ENCODE measurements around the gene RIC3. TPM values are rescaled to one million over a fixed set of nuclear protein-coding genes. Genes with fewer than 3 reads are reported as not detected.

RIC3 gene
- total RNA-seq, 6 donors from 2014 or later: 8.2 to 44.0 (median 12.2) TPM

DNA sequence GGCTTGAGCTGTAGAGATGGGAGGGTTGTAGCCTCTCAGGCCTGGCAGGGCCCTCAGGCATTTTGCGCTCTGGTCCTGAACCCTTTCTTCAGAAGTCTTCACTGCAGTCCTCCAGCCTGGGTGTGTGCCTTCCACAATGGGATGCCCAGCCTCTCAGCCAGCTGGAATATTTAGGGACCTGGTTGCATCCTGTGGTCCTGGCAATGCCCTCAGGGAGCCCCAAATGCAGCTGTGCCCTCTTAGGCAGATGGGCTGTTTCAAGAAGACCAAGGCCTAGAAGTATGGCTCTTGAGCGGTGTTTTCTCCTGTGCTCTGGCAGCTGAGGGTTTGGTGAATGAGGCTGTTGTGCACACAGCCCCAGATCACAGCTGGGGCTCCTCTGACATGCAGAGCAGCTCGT lies 81.1 kb downstream of the RIC3 start:
- 75% methylated on average over 3 of the region's 3 CpGs; no CpG with 5 or more reads in 1 of the 2 donors for WGBS, 2 donors
- Histone ChIP-seq H3K4me1 (peaks cover 0 to 5% (median 2%) of the 10 kb centered on the region in 4 donors), H3K4me3 (no peak overlapping the region), H3K36me3 (no peaks in the 10 kb centered on the region), H3K9me3 (no peaks in the 10 kb centered on the region), H3K27ac (no peak overlapping the region), H3K27me3 (no peaks in the 10 kb centered on the region)
- ATAC-seq (ENCODE audit: low FRiP score in 2 of 2) (no peak), DNase-seq (no peak)
- TF ChIP-seq, protein P1, sequence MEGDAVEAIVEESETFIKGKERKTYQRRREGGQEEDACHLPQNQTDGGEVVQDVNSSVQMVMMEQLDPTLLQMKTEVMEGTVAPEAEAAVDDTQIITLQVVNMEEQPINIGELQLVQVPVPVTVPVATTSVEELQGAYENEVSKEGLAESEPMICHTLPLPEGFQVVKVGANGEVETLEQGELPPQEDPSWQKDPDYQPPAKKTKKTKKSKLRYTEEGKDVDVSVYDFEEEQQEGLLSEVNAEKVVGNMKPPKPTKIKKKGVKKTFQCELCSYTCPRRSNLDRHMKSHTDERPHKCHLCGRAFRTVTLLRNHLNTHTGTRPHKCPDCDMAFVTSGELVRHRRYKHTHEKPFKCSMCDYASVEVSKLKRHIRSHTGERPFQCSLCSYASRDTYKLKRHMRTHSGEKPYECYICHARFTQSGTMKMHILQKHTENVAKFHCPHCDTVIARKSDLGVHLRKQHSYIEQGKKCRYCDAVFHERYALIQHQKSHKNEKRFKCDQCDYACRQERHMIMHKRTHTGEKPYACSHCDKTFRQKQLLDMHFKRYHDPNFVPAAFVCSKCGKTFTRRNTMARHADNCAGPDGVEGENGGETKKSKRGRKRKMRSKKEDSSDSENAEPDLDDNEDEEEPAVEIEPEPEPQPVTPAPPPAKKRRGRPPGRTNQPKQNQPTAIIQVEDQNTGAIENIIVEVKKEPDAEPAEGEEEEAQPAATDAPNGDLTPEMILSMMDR (IDR thresholded peaks at IDR 0.05): no peak
- TF ChIP-seq POLR2A (IDR thresholded peaks at IDR 0.05) (no peak), POLR2AphosphoS5 (IDR thresholded peaks at IDR 0.05) (no peak), EP300 (IDR thresholded peaks at IDR 0.05) (no peak)

DNA sequence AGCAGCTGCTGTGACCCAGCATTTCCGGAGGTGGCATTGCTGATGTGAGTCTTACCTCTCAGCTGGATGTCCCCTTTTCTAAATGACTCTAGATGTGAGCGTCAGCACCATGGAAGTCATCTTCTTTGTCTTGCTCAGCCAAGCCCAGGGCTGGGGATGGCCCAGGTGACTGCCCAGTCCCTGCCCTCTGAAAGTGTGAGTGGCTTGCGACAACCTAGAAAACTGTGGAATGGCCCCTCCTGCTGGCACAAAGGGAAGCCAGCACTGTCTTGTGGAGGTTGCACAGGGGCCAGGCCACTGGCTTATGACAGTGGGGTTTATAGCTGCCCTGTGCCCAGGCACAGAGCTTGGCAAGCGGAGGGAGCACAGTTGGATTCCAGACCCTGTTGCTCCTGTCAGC lies 81.6 kb downstream of the RIC3 start:
- ATAC-seq (ENCODE audit: low FRiP score in 2 of 2): no peak
- peaks cover 0 to 2% (median under 1%) of the 10 kb centered on the region in 4 donors for H3K4me1 ChIP-seq
- no peak overlapping the region for H3K4me3 ChIP-seq
- TF ChIP-seq POLR2A (IDR thresholded peaks at IDR 0.05) (no peak), POLR2AphosphoS5 (IDR thresholded peaks at IDR 0.05) (no peak), EP300 (IDR thresholded peaks at IDR 0.05) (no peak)
- TF ChIP-seq, protein P1 (IDR thresholded peaks at IDR 0.05): no peak
- DNase-seq: no peak
- no peaks in the 10 kb centered on the region for H3K9me3 ChIP-seq
- H3K36me3 ChIP-seq: no peaks in the 10 kb centered on the region
- H3K27ac ChIP-seq: no peak overlapping the region
- peaks cover 0 to 3% (median 0%) of the 10 kb centered on the region in 4 donors for H3K27me3 ChIP-seq
- WGBS, 2 donors: 78 to 100% methylated on average over 1 to 4 of the region's 4 CpGs

DNA sequence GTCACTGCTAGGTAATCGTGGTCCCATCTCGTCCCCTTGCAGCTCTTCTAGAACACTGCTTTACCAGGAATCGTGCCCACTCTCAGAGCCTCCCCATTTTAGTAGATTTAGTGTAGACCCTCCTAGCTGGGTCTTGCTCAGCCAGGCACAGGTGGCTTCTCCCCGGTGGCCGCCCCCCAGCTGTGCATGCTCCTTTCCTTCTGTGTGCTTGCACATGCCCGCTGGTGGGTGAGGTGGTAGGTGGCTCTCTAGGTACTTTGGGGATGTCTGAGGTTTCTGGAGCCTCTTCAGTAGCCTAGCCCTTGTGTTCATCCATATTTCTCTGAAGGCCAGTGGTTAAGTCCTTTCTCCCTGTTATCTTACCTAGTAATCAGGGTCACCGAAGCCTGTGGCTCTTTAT lies 82.3 kb downstream of the RIC3 start:
- 82 to 90% methylated on average over 7 of the region's 7 CpGs for WGBS, 2 donors
- no peaks in the 10 kb centered on the region for H3K36me3 ChIP-seq
- H3K4me3 ChIP-seq: no peak overlapping the region
- peaks cover 3 to 8% (median 5%) of the 10 kb centered on the region in 4 donors for H3K4me1 ChIP-seq
- H3K27ac ChIP-seq: no peak overlapping the region
- ATAC-seq (ENCODE audit: low FRiP score in 2 of 2) (no peak), DNase-seq (no peak)
- TF ChIP-seq EP300 (IDR thresholded peaks at IDR 0.05): no peak
- no peak for TF ChIP-seq POLR2A (IDR thresholded peaks at IDR 0.05)
- TF ChIP-seq, protein P1 (IDR thresholded peaks at IDR 0.05): no peak
- TF ChIP-seq POLR2AphosphoS5 (IDR thresholded peaks at IDR 0.05): no peak
- H3K27me3 ChIP-seq: peaks cover 0 to 7% (median 1%) of the 10 kb centered on the region in 4 donors
- H3K9me3 ChIP-seq: no peaks in the 10 kb centered on the region

DNA sequence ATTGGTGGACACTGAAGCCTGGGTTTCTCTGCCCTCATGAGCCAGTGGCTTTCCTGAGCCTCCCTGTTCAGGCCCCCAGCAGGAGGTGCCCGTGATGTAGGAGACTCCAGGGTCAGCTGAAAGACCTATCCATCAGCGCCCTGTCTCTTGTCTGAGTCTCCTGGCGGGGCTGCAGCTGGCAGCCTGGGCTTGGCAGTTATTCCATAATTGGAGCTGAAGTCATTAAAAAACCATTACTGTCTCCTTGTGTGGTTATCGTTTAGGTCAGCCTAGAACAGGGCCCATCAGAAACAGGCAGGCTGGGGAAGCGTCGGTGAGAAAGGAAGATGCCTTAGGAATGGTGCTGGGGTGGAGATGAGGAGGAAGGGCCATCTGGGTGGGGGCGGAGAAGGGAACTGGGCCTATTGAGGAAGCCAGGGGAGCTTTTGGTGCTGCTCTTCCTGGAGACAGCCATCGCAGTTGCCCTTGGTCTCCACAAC lies 82.8 kb downstream of the RIC3 start:
- no peak overlapping the region for H3K27ac ChIP-seq
- WGBS, 2 donors: 51 to 66% methylated on average over 6 to 8 of the region's 8 CpGs
- H3K9me3 ChIP-seq: no peaks in the 10 kb centered on the region
- DNase-seq (no peak), ATAC-seq (ENCODE audit: low FRiP score in 2 of 2) (no peak)
- no peak overlapping the region for H3K4me3 ChIP-seq
- peaks cover 5 to 13% (median 7%) of the 10 kb centered on the region in 4 donors for H3K4me1 ChIP-seq
- peaks cover 0 to 7% (median 1%) of the 10 kb centered on the region in 4 donors for H3K27me3 ChIP-seq
- no peaks in the 10 kb centered on the region for H3K36me3 ChIP-seq
- TF ChIP-seq, protein P1 (IDR thresholded peaks at IDR 0.05): no peak
- TF ChIP-seq POLR2AphosphoS5 (IDR thresholded peaks at IDR 0.05) (no peak), POLR2A (IDR thresholded peaks at IDR 0.05) (no peak), EP300 (IDR thresholded peaks at IDR 0.05) (no peak)

DNA sequence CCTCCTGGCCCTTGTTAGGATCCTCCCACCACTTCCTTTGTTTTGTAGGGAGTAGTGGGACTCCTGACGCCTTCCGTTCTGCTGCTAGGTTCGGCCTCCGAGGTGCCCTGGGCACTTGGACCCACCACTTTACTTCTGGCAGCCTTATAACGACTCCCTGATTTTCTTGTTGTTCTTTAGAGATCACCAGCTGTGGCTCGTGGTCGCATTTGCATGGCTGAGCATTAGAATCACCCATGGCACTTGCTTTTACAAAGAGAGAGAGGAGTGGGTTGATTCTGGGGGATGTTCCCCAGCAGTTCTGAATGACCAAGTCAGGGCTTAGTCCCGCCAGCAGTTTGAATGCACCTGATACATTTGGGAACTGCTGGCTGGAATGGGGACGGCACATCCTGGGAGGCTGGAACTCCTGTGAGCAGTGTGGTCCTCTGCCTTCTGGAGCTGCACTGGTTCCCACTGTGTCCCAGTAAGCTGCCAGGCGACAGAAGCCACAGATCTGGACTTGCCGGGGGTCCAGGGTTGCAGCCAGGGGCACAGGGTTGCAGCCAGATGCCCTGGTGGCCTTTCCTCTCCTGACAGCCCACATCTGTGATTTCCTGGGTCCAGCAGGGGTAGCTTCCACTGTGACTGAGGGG lies 83.7 kb downstream of the RIC3 start:
- TF ChIP-seq POLR2AphosphoS5 (IDR thresholded peaks at IDR 0.05) (no peak), EP300 (IDR thresholded peaks at IDR 0.05) (no peak), POLR2A (IDR thresholded peaks at IDR 0.05) (no peak)
- TF ChIP-seq, protein P1 (IDR thresholded peaks at IDR 0.05): no peak
- Histone ChIP-seq H3K4me1 (peaks cover 5 to 19% (median 7%) of the 10 kb centered on the region in 4 donors), H3K36me3 (no peaks in the 10 kb centered on the region), H3K4me3 (no peak overlapping the region), H3K27ac (no peak overlapping the region), H3K27me3 (peaks cover 0 to 7% (median 1%) of the 10 kb centered on the region in 4 donors), H3K9me3 (no peaks in the 10 kb centered on the region)
- ATAC-seq (ENCODE audit: low FRiP score in 2 of 2) (no peak), DNase-seq (no peak)
- WGBS, 2 donors: 68 to 74% methylated on average over 7 to 11 of the region's 11 CpGs
